AG04450 (cell line): Measurements from ENCODE around the gene KLHL26. TPM values are rescaled to one million over a fixed set of nuclear protein-coding genes. Genes with fewer than 3 reads are reported as not detected.

Source experiments
- CTCF ChIA-PET: fragments of 300-600, 350-600 bp; formaldehyde crosslinking; extraction: SDS; loops from one replicate; lab custom pipeline; 2022; ENCODE audit warnings: antibody characterized with exemption, inconsistent platforms; lab: Charles Lee
- POLR2A ChIA-PET: fragments of 350-600 bp; formaldehyde crosslinking; extraction: SDS; loops from one replicate; lab custom pipeline; 2021; ENCODE audit warnings: antibody characterized with exemption, inconsistent platforms; lab: Yijun Ruan, JAX
- DNase-seq: peaks from one replicate; pipeline ENCODE4 v3.0.0-alpha.2; 2011; ENCODE audit warnings: low read depth, low spot score
- H3K27ac ChIP-seq: one replicate; pipeline ENCODE4 v1.5.1; 2012; ENCODE audit warnings: low read depth, low read length, control low read depth
- H3K27me3 ChIP-seq: one replicate; pipeline ENCODE4 v1.6.0; 2012; ENCODE audit warnings: low read length; ENCODE audit not compliant: control insufficient read depth, insufficient read depth
- H3K4me3 ChIP-seq: 2 replicates; pipeline ENCODE4 v1.5.1; 2011; ENCODE audit warnings: mild to moderate bottlenecking, low read depth, low read length, control low read depth
- H3K9me3 ChIP-seq: 2 replicates; pipeline ENCODE4 v1.5.1; 2012; ENCODE audit warnings: low read length; ENCODE audit not compliant: control insufficient read depth, insufficient read depth
- polyA plus RNA-seq: library from polyadenylated mRNA; depleted of rRNA; stranded (reverse); fragments of >200 nt; gene quantifications from 2 replicates; pipeline ENCODE4 v1.2.3, GENCODE V29; 2011
- TF ChIP-seq, protein P1 (sequence below): IDR thresholded peaks from 2 replicates; pipeline ENCODE4 v1.5.1; 2011; ENCODE audit warnings: low read depth, low read length, control low read depth, inconsistent platforms

Gene KLHL26
- polyA plus RNA-seq, 1 experiment = 1.2 TPM

DNA sequence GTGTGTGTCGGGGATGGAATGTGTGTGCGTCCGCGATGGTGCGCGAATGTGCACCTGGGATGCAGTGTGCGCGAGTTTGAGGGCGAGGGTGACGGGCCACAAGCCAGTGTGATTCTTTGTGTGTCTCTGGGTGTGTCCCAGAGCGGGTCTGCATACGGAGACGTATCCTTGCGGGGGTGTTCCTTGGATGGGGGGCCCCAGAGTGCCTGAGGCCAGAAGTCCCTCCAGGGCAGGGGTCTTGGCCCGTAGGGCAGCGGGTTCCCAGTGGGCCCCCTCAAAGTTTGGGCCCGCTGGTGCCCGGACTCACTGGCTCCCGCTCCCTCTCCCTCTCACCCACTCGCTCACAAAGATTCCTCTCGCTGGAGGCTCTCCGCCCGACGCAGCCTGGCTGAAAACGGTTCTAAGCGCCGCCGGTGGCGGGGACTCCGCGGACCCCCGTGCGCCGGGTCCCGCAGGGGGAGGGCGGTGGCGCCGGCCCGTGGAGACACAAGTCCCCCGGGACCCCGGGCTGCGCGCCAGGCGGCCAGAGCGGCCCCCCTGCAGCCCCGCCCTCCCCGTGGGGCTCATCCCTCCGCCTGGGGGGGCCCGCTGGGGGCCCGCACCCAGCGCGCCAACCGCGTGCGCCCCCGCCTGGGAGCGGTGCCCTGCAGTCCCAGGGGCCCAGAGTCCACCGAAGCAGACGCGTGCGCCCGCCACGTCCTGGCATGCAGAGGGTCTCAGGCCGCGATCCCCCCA, 31.1 kb upstream of the KLHL26 start:
- ChIA-PET CTCF (interaction anchor here (1.2 kb wide), 1 partner anchor 12 kb away, joined by 4 read pairs; no protein-coding TSS in a partner anchor), POLR2A (interaction anchor here (0.6 kb wide), 1 partner anchor 253 kb away, joined by 5 read pairs; no protein-coding TSS in a partner anchor)
- Histone ChIP-seq H3K9me3 (no peaks in the 10 kb centered on the region; the same call in 1 of the 2 replicates), H3K27ac (no peak overlapping the region), H3K27me3 (peaks cover 65% of the 10 kb centered on the region), H3K4me3 (no peak overlapping the region)
- TF ChIP-seq, protein P1, sequence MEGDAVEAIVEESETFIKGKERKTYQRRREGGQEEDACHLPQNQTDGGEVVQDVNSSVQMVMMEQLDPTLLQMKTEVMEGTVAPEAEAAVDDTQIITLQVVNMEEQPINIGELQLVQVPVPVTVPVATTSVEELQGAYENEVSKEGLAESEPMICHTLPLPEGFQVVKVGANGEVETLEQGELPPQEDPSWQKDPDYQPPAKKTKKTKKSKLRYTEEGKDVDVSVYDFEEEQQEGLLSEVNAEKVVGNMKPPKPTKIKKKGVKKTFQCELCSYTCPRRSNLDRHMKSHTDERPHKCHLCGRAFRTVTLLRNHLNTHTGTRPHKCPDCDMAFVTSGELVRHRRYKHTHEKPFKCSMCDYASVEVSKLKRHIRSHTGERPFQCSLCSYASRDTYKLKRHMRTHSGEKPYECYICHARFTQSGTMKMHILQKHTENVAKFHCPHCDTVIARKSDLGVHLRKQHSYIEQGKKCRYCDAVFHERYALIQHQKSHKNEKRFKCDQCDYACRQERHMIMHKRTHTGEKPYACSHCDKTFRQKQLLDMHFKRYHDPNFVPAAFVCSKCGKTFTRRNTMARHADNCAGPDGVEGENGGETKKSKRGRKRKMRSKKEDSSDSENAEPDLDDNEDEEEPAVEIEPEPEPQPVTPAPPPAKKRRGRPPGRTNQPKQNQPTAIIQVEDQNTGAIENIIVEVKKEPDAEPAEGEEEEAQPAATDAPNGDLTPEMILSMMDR = no peak
- no peak for DNase-seq

DNA sequence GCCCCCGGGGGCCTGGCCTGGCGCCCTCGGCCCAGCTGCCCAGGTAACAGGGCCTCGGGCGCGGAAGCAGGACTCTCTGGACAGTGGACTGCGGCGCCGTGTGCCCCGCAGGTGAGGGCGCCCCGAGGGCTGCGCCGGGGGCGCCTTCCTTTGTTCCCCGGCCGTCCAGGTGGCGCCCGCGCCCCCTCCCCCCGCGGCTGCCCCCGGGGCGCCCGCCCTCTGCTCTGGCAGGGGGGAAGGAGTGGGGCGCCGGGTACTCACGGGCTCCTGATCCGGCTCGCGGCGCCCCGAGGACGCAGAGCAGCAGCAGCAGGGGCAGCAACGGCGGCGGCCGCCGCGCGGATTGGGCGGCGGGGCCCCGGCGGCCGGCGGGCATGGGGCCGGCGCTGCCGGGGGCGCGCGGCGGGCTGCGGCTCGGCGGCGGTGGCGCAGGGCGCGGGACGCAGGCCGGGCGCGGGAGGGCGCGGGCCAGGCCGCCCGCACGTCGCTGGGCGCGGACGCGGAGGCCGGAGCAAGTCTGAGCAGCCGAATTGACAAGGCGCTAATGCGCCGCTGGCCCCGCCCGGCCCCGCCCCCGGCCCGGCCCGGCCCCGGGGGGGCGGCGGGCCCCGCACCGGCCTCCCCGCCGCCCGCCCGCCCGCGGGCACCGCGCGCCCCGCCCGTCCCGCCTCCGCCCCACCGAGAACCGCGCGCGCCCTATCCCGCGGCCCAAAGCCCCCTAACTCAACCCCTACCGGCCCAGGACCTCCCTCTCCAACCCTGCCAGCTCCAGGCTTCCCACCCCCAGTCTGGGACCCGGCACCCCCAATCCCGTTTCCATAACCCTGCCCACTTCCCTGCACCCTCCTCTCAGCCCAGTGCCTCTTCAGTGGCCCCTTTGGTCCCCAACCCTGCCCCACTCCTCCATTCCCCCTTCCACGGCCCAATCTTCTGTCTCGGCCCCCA, 30.3 kb upstream of the KLHL26 start, which contains the start of gene CRLF1:
Gene CRLF1, minus strand, starts transcription at position 519 of the 945 bp plus-strand sequence. Its CDS starts 143 bp downstream, at position 376.
- ChIA-PET POLR2A (no interaction called here), CTCF (no interaction called here)
- Histone ChIP-seq H3K9me3 (no peaks in the 10 kb centered on the region; the same call in 1 of the 2 replicates), H3K4me3 (peak within 1 kb of the TSS; percentile 17; the same call in 1 of the 2 replicates), H3K27ac (no peak within 1 kb of the TSS), H3K27me3 (peaks cover 73% of the 10 kb centered on the region)
- TF ChIP-seq, protein P1 = no peak
- no peak for DNase-seq

DNA sequence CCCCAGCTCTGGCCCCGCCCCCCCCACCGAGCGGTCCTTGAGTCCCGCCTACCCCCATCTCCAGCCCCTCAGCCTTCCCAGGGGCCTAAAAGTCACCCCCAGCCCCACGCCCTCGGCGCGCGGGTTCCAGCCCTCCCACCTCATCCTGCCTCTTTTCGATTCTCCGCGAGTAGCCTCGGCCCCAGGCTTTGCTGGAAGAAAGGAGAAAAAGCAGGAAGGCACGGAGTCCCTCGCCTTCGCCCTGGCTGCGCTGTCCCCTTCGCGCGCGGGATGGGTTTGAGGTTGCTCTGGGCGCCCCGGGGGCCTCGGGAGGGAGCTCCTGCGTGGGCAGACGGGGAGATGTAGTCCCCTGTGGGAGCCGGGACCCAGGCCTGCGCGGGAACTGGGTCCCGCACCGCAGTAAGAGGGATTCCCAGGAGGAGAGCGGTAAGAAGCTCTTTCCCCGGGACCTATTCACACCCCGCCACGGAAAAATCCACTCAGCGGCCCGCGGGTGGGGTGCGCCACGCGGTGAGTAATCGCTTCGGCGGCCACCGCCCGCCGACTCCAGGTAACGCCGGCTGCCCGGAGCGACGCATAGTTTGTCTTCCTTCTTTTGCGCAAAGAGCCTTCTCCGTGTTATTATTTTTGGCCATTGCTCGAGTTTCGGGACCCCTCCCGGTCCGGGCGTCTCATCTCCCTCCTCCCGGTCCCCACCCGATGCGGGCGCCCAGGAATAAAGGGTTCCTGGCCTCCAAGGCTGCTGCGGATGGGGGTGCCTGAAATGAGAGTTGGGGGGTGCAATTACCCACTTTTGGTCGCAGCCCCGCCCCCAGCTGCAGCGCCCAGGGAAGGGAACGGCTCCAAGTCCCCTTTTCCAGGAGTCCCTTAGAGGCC, 29.4 kb upstream of the KLHL26 start:
- Histone ChIP-seq H3K4me3 (no peak overlapping the region), H3K9me3 (no peaks in the 10 kb centered on the region; the same call in 1 of the 2 replicates), H3K27ac (no peak overlapping the region), H3K27me3 (peaks cover 77% of the 10 kb centered on the region)
- DNase-seq = no peak
- TF ChIP-seq, protein P1 = no peak
- POLR2A ChIA-PET = no interaction called here
- CTCF ChIA-PET = no interaction called here

DNA sequence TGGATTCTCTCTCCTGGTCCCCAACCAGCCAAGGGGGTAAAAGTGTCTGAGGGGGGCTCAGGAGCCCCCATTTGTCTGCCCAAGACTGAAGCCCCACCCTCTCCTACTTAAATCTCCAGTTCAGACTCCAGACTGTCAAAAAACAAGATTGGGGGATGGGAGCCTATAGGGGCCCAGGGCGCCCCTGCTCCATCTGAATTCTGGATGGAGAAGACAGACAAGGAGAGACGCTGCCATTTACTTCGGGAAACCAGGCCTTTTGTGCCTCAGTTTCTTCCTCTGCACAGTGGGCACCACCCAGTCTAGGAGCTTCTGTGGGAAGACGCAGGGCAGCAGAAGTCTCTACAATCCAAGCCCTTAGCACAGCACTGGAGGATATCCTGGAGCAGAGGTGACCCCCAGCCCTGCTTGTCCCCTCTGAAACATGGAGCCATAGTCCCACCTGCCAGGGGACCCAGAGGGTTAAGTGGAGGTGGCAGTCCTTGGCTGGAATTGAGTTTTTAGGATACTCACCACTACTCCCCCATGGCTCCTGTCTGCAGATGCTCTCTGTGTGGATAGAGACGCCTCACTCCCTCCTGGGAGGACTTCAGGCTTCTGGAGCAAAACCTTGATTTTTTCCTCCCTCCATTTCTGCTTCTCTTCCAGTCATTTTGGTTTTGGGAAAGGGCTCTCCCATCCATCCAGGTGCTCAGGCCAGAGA, 28.6 kb upstream of the KLHL26 start:
- POLR2A ChIA-PET = no interaction called here
- no peak for DNase-seq
- H3K27me3 ChIP-seq = peaks cover 81% of the 10 kb centered on the region
- H3K4me3 ChIP-seq = no peak overlapping the region
- no peaks in the 10 kb centered on the region; the same call in 1 of the 2 replicates for H3K9me3 ChIP-seq
- CTCF ChIA-PET = no interaction called here
- H3K27ac ChIP-seq = no peak overlapping the region
- TF ChIP-seq, protein P1 = no peak
